Astrocyte (in vitro differentiated cells and primary cell): ENCODE results near the gene TEN1. TPM values are rescaled to one million over a fixed set of nuclear protein-coding genes. Genes with fewer than 3 reads are reported as not detected.

ENCODE experiments used
- DNase-seq: peaks from one replicate; pipeline ENCODE4 v3.0.0-alpha.2; 2010; ENCODE audit warnings: low read depth
- FAIRE-seq: peaks from 2 replicates; lab custom pipeline; 2011; peaks lifted over from hg19 to GRCh38; lab: Jason Lieb, UNC
- H2AFZ ChIP-seq: 2 replicates; pipeline ENCODE4 v1.6.0; 2012; ENCODE audit warnings: low read depth, low read length, inconsistent platforms
- H3K27ac ChIP-seq: 2 replicates; pipeline ENCODE4 v1.5.1; 2011; ENCODE audit warnings: low read depth, low read length, inconsistent platforms
- H3K27me3 ChIP-seq: 2 replicates; pipeline ENCODE4 v1.6.0; 2011; ENCODE audit warnings: low read length, inconsistent platforms; ENCODE audit not compliant: insufficient read depth
- H3K36me3 ChIP-seq: 2 replicates; pipeline ENCODE4 v1.5.1; 2011; ENCODE audit warnings: low read length, inconsistent platforms; ENCODE audit not compliant: insufficient read depth
- H3K4me1 ChIP-seq: 2 replicates; pipeline ENCODE4 v1.5.1; 2011; ENCODE audit warnings: low read length, inconsistent platforms; ENCODE audit not compliant: insufficient read depth
- H3K4me2 ChIP-seq: 2 replicates; pipeline ENCODE4 v1.6.0; 2012; ENCODE audit warnings: low read length, inconsistent platforms
- H3K4me3 ChIP-seq: 2 replicates; pipeline ENCODE4 v1.5.1; 2011; ENCODE audit warnings: low read depth, mild to moderate bottlenecking, low read length, inconsistent platforms; ENCODE audit not compliant: insufficient read depth
- H3K79me2 ChIP-seq: 2 replicates; pipeline ENCODE4 v1.6.0; 2012; ENCODE audit warnings: mild to moderate bottlenecking, low read length, inconsistent platforms; ENCODE audit not compliant: insufficient read depth
- H3K9ac ChIP-seq: 2 replicates; pipeline ENCODE4 v1.6.0; 2012; ENCODE audit warnings: mild to moderate bottlenecking, low read length, inconsistent platforms
- H3K9me3 ChIP-seq: 2 replicates; pipeline ENCODE4 v1.5.1; 2012; ENCODE audit warnings: low read depth, mild to moderate bottlenecking, low read length, inconsistent platforms; ENCODE audit not compliant: insufficient read depth
- H4K20me1 ChIP-seq: 2 replicates; pipeline ENCODE4 v1.6.0; 2012; ENCODE audit warnings: low read length, inconsistent platforms; ENCODE audit not compliant: insufficient read depth
- H3K27ac Mint-ChIP-seq: one replicate; pipeline ENCODE4 v1.8.0; 2021; ENCODE audit warnings: mild to moderate bottlenecking, mixed read lengths; ENCODE audit not compliant: unreplicated experiment
- H3K27me3 Mint-ChIP-seq: one replicate; pipeline ENCODE4 v1.8.0; 2021; ENCODE audit warnings: low read depth, mixed read lengths; ENCODE audit not compliant: unreplicated experiment
- H3K36me3 Mint-ChIP-seq: one replicate; pipeline ENCODE4 v1.8.0; 2021; ENCODE audit warnings: low read depth, mixed read lengths; ENCODE audit not compliant: unreplicated experiment
- H3K4me1 Mint-ChIP-seq: one replicate; pipeline ENCODE4 v1.8.0; 2021; ENCODE audit warnings: low read depth, mixed read lengths; ENCODE audit not compliant: unreplicated experiment
- H3K4me3 Mint-ChIP-seq: one replicate; pipeline ENCODE4 v1.8.0; 2021; ENCODE audit warnings: mild to moderate bottlenecking, moderate library complexity, mixed read lengths; ENCODE audit not compliant: unreplicated experiment
- H3K9me3 Mint-ChIP-seq: one replicate; pipeline ENCODE4 v1.8.0; 2021; ENCODE audit warnings: mild to moderate bottlenecking, mixed read lengths; ENCODE audit not compliant: unreplicated experiment
- EZH2 ChIP-seq: IDR thresholded peaks from 2 replicates; pipeline ENCODE4 v1.6.1; 2012; ENCODE audit warnings: mild to moderate bottlenecking, low read length, inconsistent platforms; ENCODE audit not compliant: insufficient read depth
- total RNA-seq: library from RNA; stranded (reverse); gene quantifications from 2 replicates; pipeline ENCODE4 v1.2.1, GENCODE V29; 2021
- TF ChIP-seq, protein P1 (sequence below): IDR thresholded peaks from 2 replicates; pipeline ENCODE4 v1.5.1; 2011; ENCODE audit warnings: low read depth, mild to moderate bottlenecking, inconsistent platforms, low read length, moderate library complexity; ENCODE audit not compliant: insufficient read depth

TEN1 gene
- total RNA-seq, 1 donor from 2014 or later, result 17.7 TPM

DNA sequence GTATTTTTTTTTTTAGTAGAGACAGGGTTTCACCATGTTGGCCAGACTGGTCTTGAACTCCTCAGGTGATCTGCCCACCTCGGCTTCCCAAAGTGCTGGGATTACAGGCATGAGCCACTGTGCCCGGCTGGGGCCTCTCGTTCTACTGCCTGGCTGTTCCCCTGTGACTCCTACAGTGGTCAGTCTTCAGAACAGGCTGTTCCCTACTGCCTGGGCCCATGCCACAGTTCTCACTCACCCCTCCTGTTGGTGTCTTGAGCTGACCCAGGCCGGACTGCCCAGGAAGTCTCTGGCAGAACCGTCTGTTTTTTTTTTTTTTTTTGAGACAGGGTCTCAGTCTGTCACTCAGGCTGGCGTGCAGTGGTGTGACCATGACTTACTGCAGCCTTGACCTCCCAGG lies 24.9 kb downstream of the TEN1 start:
- H3K4me3 ChIP-seq, result no peak overlapping the region
- Mint-ChIP-seq H3K27ac (no peak overlapping the region), H3K36me3 (peaks cover 8% of the 10 kb centered on the region), H3K4me3 (no peak overlapping the region), H3K27me3 (no peaks in the 10 kb centered on the region), H3K4me1 (peaks cover 8% of the 10 kb centered on the region), H3K9me3 (peaks cover 3% of the 10 kb centered on the region)
- H4K20me1 ChIP-seq, result no peaks in the 10 kb centered on the region
- no peaks in the 10 kb centered on the region for H3K36me3 ChIP-seq
- H3K4me1 ChIP-seq, result no peaks in the 10 kb centered on the region
- FAIRE-seq (no peak), DNase-seq (no peak)
- no peaks in the 10 kb centered on the region for H3K27me3 ChIP-seq
- H3K79me2 ChIP-seq, result no peaks in the 10 kb centered on the region
- no peak for TF ChIP-seq EZH2
- TF ChIP-seq, protein P1, sequence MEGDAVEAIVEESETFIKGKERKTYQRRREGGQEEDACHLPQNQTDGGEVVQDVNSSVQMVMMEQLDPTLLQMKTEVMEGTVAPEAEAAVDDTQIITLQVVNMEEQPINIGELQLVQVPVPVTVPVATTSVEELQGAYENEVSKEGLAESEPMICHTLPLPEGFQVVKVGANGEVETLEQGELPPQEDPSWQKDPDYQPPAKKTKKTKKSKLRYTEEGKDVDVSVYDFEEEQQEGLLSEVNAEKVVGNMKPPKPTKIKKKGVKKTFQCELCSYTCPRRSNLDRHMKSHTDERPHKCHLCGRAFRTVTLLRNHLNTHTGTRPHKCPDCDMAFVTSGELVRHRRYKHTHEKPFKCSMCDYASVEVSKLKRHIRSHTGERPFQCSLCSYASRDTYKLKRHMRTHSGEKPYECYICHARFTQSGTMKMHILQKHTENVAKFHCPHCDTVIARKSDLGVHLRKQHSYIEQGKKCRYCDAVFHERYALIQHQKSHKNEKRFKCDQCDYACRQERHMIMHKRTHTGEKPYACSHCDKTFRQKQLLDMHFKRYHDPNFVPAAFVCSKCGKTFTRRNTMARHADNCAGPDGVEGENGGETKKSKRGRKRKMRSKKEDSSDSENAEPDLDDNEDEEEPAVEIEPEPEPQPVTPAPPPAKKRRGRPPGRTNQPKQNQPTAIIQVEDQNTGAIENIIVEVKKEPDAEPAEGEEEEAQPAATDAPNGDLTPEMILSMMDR, result no peak
- no peak overlapping the region for H3K27ac ChIP-seq
- no peak overlapping the region for H3K9ac ChIP-seq
- no peak overlapping the region for H3K4me2 ChIP-seq
- no peak overlapping the region for H2AFZ ChIP-seq
- H3K9me3 ChIP-seq, result no peaks in the 10 kb centered on the region

DNA sequence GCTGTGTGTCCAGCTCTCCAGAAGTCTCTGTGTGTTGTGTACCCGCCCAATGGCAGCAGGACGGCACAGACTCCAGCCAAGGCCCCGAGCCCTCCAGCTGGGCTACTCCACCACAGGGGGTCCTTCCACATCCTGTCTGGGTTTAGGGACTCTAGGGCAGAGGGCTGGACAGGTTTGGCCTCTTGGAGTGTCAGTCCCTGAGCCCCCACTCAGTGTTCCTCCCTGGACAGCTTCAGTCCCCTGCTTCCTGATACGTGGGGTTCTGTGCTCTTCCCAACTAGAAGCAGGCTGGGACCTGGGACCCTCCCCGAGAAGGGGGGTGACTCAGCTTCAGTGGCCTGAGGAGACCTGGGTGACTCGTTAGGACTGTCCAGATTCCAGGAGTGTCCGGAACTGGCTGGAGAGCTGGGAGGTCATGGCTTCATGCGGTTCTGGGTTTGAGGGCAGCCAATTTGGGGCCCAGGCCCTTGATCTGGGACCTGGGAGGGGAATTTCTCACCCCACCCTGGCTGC lies 25.8 kb downstream of the TEN1 start:
- TF ChIP-seq, protein P1, result no peak
- no peak for TF ChIP-seq EZH2
- H3K27ac Mint-ChIP-seq, result no peak overlapping the region
- Histone ChIP-seq H3K79me2 (no peaks in the 10 kb centered on the region), H3K4me3 (no peak overlapping the region), H3K4me1 (no peaks in the 10 kb centered on the region), H3K4me2 (no peak overlapping the region), H2AFZ (no peak overlapping the region), H3K36me3 (no peaks in the 10 kb centered on the region), H3K27me3 (no peaks in the 10 kb centered on the region), H4K20me1 (no peaks in the 10 kb centered on the region), H3K27ac (no peak overlapping the region), H3K9ac (no peak overlapping the region), H3K9me3 (no peaks in the 10 kb centered on the region)
- peaks cover 6% of the 10 kb centered on the region for H3K27me3 Mint-ChIP-seq
- FAIRE-seq (no peak), DNase-seq (no peak)
- peaks cover 4% of the 10 kb centered on the region for H3K9me3 Mint-ChIP-seq
- H3K4me3 Mint-ChIP-seq, result no peak overlapping the region
- peaks cover 8% of the 10 kb centered on the region for H3K4me1 Mint-ChIP-seq
- H3K36me3 Mint-ChIP-seq, result peaks cover 13% of the 10 kb centered on the region
